SU-DHL-6 (cell line): ENCODE results near the gene MTMR12.

ENCODE experiments used
- H2AFZ ChIP-seq: fragments of 200-600 bp; sonication (generic); 2 replicates; pipeline ENCODE4 v1.6.1; 2014; ENCODE audit warnings: low read depth, mild to moderate bottlenecking, moderate library complexity, mixed read lengths, antibody characterized with exemption, low read length; ENCODE audit not compliant: severe bottlenecking
- H3F3A ChIP-seq: fragments of 200-600 bp; shearing (Covaris generic); 2 replicates; pipeline ENCODE4 v1.6.0; 2016; ENCODE audit warnings: antibody characterized with exemption, mild to moderate bottlenecking; ENCODE audit not compliant: insufficient read depth
- H3K27ac ChIP-seq: fragments of 200-600 bp; sonication (generic); 2 replicates; pipeline ENCODE4 v1.5.1; 2016; ENCODE audit warnings: low read depth, mild to moderate bottlenecking, low read length, moderate library complexity, mixed read lengths
- H3K27me3 ChIP-seq: fragments of 200-600 bp; sonication (generic), shearing (Covaris generic); 2 replicates; pipeline ENCODE4 v1.6.0; 2014; ENCODE audit warnings: mild to moderate bottlenecking, low read length
- H3K36me3 ChIP-seq: fragments of 200-600 bp; sonication (generic); 2 replicates; pipeline ENCODE4 v1.6.1; 2014; ENCODE audit warnings: mild to moderate bottlenecking, low read length, mixed read lengths
- H3K4me2 ChIP-seq: fragments of 300-600, 200-600 bp; shearing (Covaris generic), sonication (generic); 2 replicates; pipeline ENCODE4 v1.6.0; 2014; ENCODE audit warnings: low read length, low read depth, mild to moderate bottlenecking; ENCODE audit not compliant: poor library complexity, severe bottlenecking
- H3K4me3 ChIP-seq: fragments of 200-600 bp; sonication (generic); 2 replicates; pipeline ENCODE4 v1.5.1; 2014; ENCODE audit warnings: antibody characterized with exemption, low read length, mild to moderate bottlenecking, mixed read lengths; ENCODE audit not compliant: insufficient read depth, poor library complexity, severe bottlenecking
- H3K79me2 ChIP-seq: fragments of 200-600 bp; sonication (generic); 2 replicates; pipeline ENCODE4 v1.6.1; 2014; ENCODE audit warnings: mild to moderate bottlenecking, low read length, moderate library complexity; ENCODE audit not compliant: insufficient read depth
- H3K9ac ChIP-seq: fragments of 200-600 bp; sonication (generic); 2 replicates; pipeline ENCODE4 v1.7.0; 2014; ENCODE audit warnings: mild to moderate bottlenecking, low read length
- H3K9me2 ChIP-seq: fragments of 200-600 bp; sonication (generic); replicated peaks from 2 replicates; pipeline ENCODE4 v1.6.1; 2014; ENCODE audit warnings: low read length; ENCODE audit not compliant: insufficient read depth
- H3K9me3 ChIP-seq: fragments of 200-600 bp; sonication (generic); 2 replicates; pipeline ENCODE4 v1.6.1; 2014; ENCODE audit warnings: low read length, mixed read lengths; ENCODE audit not compliant: insufficient read depth
- H4K20me1 ChIP-seq: fragments of 200-600 bp; sonication (generic); 2 replicates; pipeline ENCODE4 v1.6.1; 2014; ENCODE audit warnings: low read depth, mild to moderate bottlenecking, antibody characterized with exemption, low read length, moderate library complexity, mixed read lengths
- EZH2phosphoT487 ChIP-seq: fragments of 200-600 bp; sonication (generic), shearing (Covaris generic); conservative IDR thresholded peaks from 2 replicates; pipeline ENCODE4 v1.6.1; 2018; ENCODE audit warnings: mild to moderate bottlenecking, antibody characterized with exemption, low read length, moderate library complexity, mixed read lengths
- TF ChIP-seq, protein P1 (sequence below): fragments of 200-600 bp; sonication (generic); IDR thresholded peaks from one replicate; pipeline ENCODE4 v1.5.1; 2017; ENCODE audit warnings: antibody characterized with exemption, mild to moderate bottlenecking, low read length, moderate library complexity; ENCODE audit not compliant: insufficient read depth, poor library complexity, severe bottlenecking

Gene MTMR12

DNA sequence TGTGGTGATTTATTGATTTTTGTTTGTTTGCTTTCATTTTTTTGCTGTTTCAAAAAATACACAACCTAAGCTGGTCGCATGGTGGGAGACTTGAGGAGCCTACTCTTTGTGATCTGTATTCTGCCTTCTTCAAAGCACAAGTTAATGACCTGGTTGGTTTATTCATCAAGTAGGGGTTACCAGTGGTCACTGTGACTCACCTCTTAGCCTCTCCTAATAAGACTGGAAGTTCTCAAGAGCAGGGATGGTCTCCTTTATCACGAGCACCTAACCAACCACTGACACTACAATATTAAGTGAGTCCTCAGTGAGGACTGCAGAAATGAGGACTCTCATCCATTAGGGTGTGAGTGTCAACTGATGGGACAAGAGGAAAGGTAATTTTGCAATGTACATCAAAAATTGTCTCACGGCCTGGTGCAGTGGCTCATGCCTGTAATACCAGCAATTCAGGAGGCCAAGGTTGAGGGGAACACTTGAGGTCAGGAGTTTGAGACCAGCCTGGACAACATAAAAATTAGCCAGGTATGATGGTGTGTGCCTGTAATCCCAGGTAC is 13.6 kb upstream of the MTMR12 start:
- H3K27ac ChIP-seq, result no peak overlapping the region
- H3K9me3 ChIP-seq, result peaks cover 10% of the 10 kb centered on the region; the same call in 1 of the 2 replicates
- H3K79me2 ChIP-seq, result no peaks in the 10 kb centered on the region
- H3K9me2 ChIP-seq, result no peaks in the 10 kb centered on the region
- TF ChIP-seq, protein P1, sequence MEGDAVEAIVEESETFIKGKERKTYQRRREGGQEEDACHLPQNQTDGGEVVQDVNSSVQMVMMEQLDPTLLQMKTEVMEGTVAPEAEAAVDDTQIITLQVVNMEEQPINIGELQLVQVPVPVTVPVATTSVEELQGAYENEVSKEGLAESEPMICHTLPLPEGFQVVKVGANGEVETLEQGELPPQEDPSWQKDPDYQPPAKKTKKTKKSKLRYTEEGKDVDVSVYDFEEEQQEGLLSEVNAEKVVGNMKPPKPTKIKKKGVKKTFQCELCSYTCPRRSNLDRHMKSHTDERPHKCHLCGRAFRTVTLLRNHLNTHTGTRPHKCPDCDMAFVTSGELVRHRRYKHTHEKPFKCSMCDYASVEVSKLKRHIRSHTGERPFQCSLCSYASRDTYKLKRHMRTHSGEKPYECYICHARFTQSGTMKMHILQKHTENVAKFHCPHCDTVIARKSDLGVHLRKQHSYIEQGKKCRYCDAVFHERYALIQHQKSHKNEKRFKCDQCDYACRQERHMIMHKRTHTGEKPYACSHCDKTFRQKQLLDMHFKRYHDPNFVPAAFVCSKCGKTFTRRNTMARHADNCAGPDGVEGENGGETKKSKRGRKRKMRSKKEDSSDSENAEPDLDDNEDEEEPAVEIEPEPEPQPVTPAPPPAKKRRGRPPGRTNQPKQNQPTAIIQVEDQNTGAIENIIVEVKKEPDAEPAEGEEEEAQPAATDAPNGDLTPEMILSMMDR, result no peak
- no peak for TF ChIP-seq EZH2phosphoT487
- H3F3A ChIP-seq, result no peaks in the 10 kb centered on the region
- H3K4me3 ChIP-seq, result no peak overlapping the region
- no peak overlapping the region for H3K4me2 ChIP-seq
- H3K9ac ChIP-seq, result no peak overlapping the region
- no peak overlapping the region for H2AFZ ChIP-seq
- no peaks in the 10 kb centered on the region for H3K27me3 ChIP-seq
- no peaks in the 10 kb centered on the region for H3K36me3 ChIP-seq
- H4K20me1 ChIP-seq, result no peaks in the 10 kb centered on the region

GRCh38 chr5:32325616-32326015 is 12.9 kb upstream of the MTMR12 start:
- no peaks in the 10 kb centered on the region for H4K20me1 ChIP-seq
- no peaks in the 10 kb centered on the region for H3K9me2 ChIP-seq
- no peak overlapping the region for H3K9ac ChIP-seq
- H2AFZ ChIP-seq, result no peak overlapping the region
- no peaks in the 10 kb centered on the region for H3F3A ChIP-seq
- H3K27me3 ChIP-seq, result no peaks in the 10 kb centered on the region
- no peaks in the 10 kb centered on the region for H3K79me2 ChIP-seq
- no peak overlapping the region for H3K4me3 ChIP-seq
- no peak for TF ChIP-seq EZH2phosphoT487
- TF ChIP-seq, protein P1, result no peak
- no peak overlapping the region for H3K27ac ChIP-seq
- no peaks in the 10 kb centered on the region for H3K36me3 ChIP-seq
- peaks cover 10% of the 10 kb centered on the region; the same call in 1 of the 2 replicates for H3K9me3 ChIP-seq
- H3K4me2 ChIP-seq, result no peak overlapping the region

- TF ChIP-seq, protein P1, result no peak
- no peak for TF ChIP-seq EZH2phosphoT487
- no peaks in the 10 kb centered on the region for H3F3A ChIP-seq
- no peak overlapping the region for H2AFZ ChIP-seq
- no peak overlapping the region for H3K9ac ChIP-seq
- no peaks in the 10 kb centered on the region for H3K27me3 ChIP-seq
- H4K20me1 ChIP-seq, result no peaks in the 10 kb centered on the region
- H3K9me2 ChIP-seq, result no peaks in the 10 kb centered on the region
- no peaks in the 10 kb centered on the region for H3K36me3 ChIP-seq
- no peak overlapping the region for H3K4me3 ChIP-seq
- H3K4me2 ChIP-seq, result no peak overlapping the region
- no peaks in the 10 kb centered on the region for H3K79me2 ChIP-seq
- no peak overlapping the region for H3K27ac ChIP-seq
- H3K9me3 ChIP-seq, result peaks cover 10% of the 10 kb centered on the region; the same call in 1 of the 2 replicates
Observed at GRCh38 chr5:32325062-32325461, 12.3 kb upstream of the MTMR12 start.
